ENCODE results near the gene CFAP298.

The CFAP298 gene

DNA sequence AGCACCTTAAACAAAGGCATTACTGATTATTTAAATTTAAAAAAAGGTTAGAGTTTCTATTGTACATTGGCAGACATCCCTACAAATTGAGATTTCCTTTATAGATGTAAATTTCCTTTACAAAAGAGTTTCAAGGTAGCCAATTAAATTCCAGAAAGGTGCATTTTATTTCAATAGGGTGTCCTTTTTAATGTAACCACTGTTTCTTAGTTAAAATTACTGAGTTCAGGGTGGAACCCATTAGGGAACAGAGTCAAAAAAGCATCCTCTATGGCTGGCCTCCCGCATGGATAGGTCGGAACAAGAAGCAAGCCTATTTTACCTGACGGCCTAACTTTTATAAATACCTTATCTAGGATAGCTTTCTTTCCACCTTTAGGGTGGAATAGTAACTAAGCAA is 51.3 kb downstream of the CFAP298 start:
- ChIA-PET POLR2A (ENCODE audit: low non-redundant PET) (no interaction called here), CTCF (interaction anchor here (0.6 to 0.7 kb wide), 2 partner anchors 22 to 156 kb away, joined by 4 read pairs; no protein-coding TSS in a partner anchor)

DNA sequence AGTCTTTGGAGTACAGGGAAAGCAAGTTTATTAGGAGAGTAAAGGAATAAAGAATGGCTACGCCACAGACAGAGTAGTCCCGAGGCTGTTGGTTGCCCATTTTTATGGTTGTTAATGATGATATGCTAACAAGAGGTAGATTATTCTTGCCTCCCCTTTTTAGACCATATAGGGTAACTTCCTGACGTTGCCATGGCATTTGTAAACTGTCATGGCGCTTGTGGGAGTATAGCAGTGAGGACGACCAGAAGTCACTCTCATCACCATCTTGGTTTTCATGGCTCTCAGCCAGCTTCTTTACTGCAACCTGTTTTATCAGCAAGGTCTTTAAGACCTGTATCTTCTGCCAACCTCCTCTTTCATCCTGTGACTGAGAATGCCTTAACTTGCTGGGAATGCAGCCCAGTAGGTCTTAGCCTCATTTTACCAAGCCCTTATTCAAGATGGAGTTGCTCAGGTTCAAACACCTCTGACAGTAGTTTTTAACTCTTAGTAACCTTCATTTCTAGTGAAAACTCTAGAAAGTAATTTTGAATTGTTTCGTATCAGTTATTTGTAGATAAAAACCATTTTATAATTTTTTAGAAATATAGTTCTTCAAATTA is 53.1 kb downstream of the CFAP298 start:
- ChIA-PET POLR2A (ENCODE audit: low non-redundant PET) (no interaction called here), CTCF (interaction anchor here (0.8 to 1.0 kb wide), 2 partner anchors 10 to 20 kb away, joined by 3 to 4 read pairs; no protein-coding TSS in a partner anchor)
- H3K27ac ChIP-seq, result no peak overlapping the region
- TF ChIP-seq, protein P1, sequence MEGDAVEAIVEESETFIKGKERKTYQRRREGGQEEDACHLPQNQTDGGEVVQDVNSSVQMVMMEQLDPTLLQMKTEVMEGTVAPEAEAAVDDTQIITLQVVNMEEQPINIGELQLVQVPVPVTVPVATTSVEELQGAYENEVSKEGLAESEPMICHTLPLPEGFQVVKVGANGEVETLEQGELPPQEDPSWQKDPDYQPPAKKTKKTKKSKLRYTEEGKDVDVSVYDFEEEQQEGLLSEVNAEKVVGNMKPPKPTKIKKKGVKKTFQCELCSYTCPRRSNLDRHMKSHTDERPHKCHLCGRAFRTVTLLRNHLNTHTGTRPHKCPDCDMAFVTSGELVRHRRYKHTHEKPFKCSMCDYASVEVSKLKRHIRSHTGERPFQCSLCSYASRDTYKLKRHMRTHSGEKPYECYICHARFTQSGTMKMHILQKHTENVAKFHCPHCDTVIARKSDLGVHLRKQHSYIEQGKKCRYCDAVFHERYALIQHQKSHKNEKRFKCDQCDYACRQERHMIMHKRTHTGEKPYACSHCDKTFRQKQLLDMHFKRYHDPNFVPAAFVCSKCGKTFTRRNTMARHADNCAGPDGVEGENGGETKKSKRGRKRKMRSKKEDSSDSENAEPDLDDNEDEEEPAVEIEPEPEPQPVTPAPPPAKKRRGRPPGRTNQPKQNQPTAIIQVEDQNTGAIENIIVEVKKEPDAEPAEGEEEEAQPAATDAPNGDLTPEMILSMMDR (conservative IDR thresholded peaks at IDR 0.05; ENCODE audit: low read depth), result no peak
- no peak for DNase-seq (ENCODE audit: low spot score)

More for the DNA sequence above, 51.3 kb downstream of the CFAP298 start:
- H3K27ac ChIP-seq, result no peak overlapping the region
- TF ChIP-seq, protein P1 (conservative IDR thresholded peaks at IDR 0.05; ENCODE audit: low read depth), result no peak
- DNase-seq (ENCODE audit: low spot score), result no peak

DNA sequence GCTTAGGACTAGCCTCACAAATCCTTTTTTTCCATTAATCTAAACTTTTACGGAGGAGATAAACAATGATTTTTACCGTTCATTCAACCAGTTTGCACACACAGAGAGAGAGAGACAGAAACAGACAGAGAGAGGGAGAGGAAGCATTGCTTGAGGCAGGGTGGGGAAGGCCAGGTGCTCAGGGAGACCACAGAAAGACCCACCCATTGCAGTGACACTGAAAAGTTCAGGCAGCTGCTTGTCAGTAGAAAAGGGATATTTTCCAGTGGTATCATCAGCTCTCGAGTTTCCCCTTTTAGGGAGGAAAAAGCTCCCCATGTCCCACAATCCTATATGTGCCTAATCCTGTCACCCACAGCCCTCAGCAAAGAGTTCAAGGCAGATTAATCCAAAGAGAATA is 54.1 kb downstream of the CFAP298 start:
- H3K27ac ChIP-seq, result no peak overlapping the region
- TF ChIP-seq, protein P1 (conservative IDR thresholded peaks at IDR 0.05; ENCODE audit: low read depth), result no peak
- DNase-seq (ENCODE audit: low spot score), result no peak
- ChIA-PET CTCF (interaction anchor here (0.6 kb wide), 1 partner anchor 35 kb away, joined by 3 read pairs; no protein-coding TSS in a partner anchor), POLR2A (ENCODE audit: low non-redundant PET) (no interaction called here)

DNA sequence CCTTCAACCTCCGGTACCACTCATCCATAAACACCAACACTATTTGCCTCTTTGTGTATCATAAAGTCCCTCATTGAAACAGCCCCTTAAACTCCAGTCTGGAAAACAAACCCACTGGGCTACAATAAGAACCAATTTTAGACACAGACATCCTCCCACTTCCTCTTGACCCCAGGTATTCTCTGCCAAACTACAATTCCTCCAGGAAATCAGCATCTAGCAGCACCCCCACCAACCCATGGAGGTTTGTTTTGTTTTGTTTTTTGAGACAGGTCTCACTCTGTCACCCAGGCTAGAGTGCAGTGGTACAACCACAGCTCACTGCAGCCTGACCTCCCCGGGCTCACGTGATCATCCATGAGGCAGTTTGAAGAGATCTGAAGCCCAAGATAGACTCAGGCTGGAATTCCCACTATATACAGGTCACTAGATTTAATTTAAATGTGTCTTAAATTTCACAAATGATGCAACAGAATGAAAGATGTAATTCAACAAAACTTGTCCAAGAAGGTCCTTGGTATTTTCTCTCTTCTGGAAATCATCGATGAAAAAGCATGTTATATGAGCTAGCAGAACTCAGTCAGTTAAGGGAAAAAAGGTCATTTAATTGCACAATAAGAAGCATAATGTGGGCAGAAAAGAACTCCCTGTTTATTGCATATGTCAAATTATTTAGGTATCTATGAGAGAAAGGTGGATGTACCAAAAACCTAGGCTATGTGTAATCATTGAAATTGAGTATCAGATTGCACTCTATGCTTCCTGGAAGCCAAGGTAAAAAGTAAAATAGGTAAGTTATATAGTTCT is 57.1 kb downstream of the CFAP298 start:
- CTCF ChIA-PET, result no interaction called here
- DNase-seq (ENCODE audit: low spot score), result no peak
- TF ChIP-seq, protein P1 (conservative IDR thresholded peaks at IDR 0.05; ENCODE audit: low read depth), result no peak
- no peak overlapping the region for H3K27ac ChIP-seq
- POLR2A ChIA-PET (ENCODE audit: low non-redundant PET), result no interaction called here

DNA sequence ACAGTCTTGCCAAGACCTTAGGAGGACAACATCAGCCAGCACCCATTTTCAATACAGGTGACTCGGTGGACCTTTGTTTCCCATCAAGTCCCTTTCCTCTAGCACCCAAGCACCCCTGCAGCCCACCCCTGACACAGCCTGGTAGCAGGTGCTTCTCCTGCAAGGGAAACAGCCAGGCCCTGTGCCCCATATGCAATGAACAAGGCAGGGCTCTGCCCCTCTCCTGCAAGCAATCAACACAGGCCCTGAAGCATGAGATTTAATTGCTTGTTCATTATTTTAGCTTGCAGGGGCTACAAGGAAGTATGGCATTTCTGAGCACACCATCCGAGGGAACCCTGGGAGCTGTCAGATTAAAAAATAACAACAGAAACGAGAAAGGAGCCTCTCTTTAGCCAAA is 62.3 kb downstream of the CFAP298 start:
- ChIA-PET CTCF (no interaction called here), POLR2A (ENCODE audit: low non-redundant PET) (no interaction called here)

DNA sequence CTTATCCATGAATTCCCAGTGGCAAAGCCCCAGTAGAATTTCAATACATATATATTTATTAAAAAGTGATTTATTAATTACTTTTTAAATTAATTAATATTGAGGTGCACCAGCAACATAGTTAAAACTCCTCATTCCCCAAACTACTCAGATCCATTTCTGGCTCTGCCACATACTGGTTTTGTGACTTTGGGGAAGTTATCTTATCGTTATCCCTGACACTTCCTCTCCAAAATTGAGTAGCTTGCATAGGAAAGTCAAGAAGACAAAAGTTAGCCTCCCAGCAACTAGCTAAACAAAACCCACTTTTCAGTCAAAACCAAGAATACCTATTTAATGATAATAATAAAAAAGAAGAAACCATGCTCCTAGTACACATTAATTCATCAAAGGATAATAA is 62.7 kb downstream of the CFAP298 start:
- POLR2A ChIA-PET (ENCODE audit: low non-redundant PET), result no interaction called here
- CTCF ChIA-PET, result no interaction called here

More for the DNA sequence above, 62.3 kb downstream of the CFAP298 start:
- no peak overlapping the region for H3K27ac ChIP-seq
- DNase-seq (ENCODE audit: low spot score), result no peak
- TF ChIP-seq, protein P1 (conservative IDR thresholded peaks at IDR 0.05; ENCODE audit: low read depth), result no peak

More for the DNA sequence above, 62.7 kb downstream of the CFAP298 start:
- H3K27ac ChIP-seq, result no peak overlapping the region
- DNase-seq (ENCODE audit: low spot score), result no peak
- TF ChIP-seq, protein P1 (conservative IDR thresholded peaks at IDR 0.05; ENCODE audit: low read depth), result no peak

All from RWPE1 (cell line).